ENCODE measurements around the gene BNIP3. TPM values are rescaled to one million over a fixed set of nuclear protein-coding genes. Genes with fewer than 3 reads are reported as not detected.

The BNIP3 gene
- 157 TPM for total RNA-seq
- long read RNA-seq, transcript BNIP3-201 (6 exons, 2,861 nt) = major isoform, 276 of 292 reads
- long read RNA-seq, partial matches to known transcripts = 13 of 292 reads
- long read RNA-seq, other reads (novel, unspliced or antisense) = 3 of 292 reads

- DNase-seq (ENCODE audit: missing footprints) (peak; percentile 96), ATAC-seq (peak; percentile 96)
- intact Hi-C loops (cut with DNase I) = loop anchor here (1.0 to 5.0 kb wide), 3 partner anchors 15 to 79 kb away; partner anchors contain the start of gene PPP2R2D
Measured at GRCh38 chr10:131981429-131982184, at the start of gene BNIP3. BNIP3 (minus strand) TSS chr10:131981923; CDS start chr10:131981806, 117 bp downstream.

DNA sequence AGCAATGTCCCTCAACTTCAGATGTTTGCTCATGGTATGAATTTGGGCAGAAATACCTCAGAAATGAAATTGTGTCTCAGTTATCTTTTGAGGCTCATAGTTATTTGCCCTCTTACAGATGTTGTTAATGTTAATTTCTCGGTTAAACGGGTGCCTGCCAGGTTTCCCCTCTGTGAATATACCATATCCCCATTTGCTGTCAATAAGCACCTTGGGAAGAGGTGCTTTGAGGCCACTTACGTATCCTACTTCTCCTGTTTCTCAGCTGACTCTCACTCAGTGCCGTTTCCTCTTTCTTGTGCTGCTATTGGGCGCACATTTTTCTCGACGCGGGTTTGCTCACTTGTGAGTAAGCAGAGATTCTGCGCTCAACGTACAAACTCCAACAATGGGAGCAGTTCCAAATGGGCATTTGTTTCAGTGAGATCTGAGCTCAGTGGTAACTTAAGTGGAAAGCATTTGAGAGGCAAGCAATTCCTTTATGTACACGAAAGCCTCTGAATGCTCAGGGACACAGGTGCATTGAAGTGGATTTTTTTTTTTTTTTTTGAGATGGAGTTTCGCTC is 49.3 kb upstream of the BNIP3 start:
- ATAC-seq (no peak), DNase-seq (ENCODE audit: missing footprints) (no peak)
- intact Hi-C loops (cut with DNase I) = no loop called here

- intact Hi-C loops (cut with DNase I) = no loop called here
- ATAC-seq = no peak
- no peak for DNase-seq (ENCODE audit: missing footprints)
Measured at GRCh38 chr10:132028706-132029105, 47.0 kb upstream of the BNIP3 start.

DNA sequence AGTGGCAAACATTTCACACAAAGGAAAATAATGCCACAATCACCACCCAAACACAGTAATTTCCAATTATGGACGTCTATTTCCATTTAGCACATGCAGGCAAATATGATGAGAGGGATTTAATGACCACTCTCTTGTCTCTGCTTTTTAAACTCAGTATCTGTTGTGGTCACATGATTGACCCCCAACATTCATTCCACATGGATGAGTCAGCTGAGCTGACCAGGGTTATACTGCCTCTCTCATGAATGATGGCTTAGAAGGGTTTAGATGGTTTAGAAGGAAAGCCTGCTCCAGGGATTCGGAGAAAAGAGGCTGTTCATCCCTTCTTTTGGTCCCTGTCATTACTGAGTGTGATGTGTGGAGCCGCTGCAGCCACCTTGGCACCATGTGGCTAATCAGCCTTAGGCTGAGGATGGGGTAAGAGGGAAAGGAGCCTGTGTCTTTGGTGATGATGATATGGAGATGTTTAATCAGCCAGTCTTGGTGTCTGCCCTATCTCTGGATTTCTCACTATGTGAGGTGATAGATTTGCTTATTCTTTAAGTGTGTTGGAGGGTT is 45.8 kb upstream of the BNIP3 start:
- intact Hi-C loops (cut with DNase I) = no loop called here
- ATAC-seq (no peak), DNase-seq (ENCODE audit: missing footprints) (no peak)

DNA sequence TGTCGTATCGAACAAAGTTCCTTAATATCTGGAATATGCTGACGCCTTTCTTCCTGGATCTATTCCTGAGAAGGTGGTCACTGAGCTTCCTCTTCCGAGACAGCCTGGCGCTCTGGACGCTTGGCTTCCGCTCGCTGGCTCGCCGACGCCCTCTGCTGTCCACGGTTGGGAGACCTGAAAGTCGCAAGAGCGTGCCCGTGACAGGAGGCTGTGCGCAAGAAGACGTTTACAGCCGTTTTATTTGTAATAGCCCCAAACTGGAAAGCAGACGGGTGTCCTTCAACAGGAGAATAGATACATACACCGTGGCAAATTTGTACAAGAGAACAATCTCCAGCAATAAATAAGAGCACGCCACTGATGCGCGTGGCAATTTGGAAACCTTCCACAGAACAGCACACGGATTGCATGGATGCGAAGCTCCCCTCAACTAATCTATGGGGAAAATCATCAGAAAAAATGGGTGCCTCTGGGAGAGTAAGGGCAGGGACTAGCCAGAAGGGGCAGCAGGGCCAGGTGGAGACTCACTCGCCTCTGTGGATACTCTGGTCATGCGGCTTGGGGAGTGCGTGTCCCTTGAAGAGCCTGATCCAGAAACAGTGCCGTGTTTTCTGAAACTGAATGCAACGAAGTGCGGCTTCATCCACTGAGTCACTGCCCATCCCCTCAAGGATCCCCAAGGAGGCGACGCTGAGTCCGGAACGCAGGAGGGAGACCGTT is 41.5 kb upstream of the BNIP3 start:
- DNase-seq (ENCODE audit: missing footprints) = peak; percentile 88
- ATAC-seq = peak; percentile 88
- intact Hi-C loops (cut with DNase I) = loop anchor here (1.0 to 5.0 kb wide), 2 partner anchors 41 to 138 kb away; partner anchors contain the start of gene BNIP3

- DNase-seq (ENCODE audit: missing footprints) = no peak
- ATAC-seq = no peak
- intact Hi-C loops (cut with DNase I) = loop anchor here (5.0 kb wide), 1 partner anchor 40 kb away; the partner anchor contains the start of gene BNIP3
Measured at GRCh38 chr10:132022241-132022640, 40.5 kb upstream of the BNIP3 start.

- no peak for DNase-seq (ENCODE audit: missing footprints)
- ATAC-seq = peak; percentile 17
- intact Hi-C loops (cut with DNase I) = loop anchor here (5.0 kb wide), 1 partner anchor 39 kb away; the partner anchor contains the start of gene BNIP3
Measured at GRCh38 chr10:132021504-132022143, 39.9 kb upstream of the BNIP3 start.

GRCh38 chr10:132021046-132021445 is 39.3 kb upstream of the BNIP3 start:
- no peak for DNase-seq (ENCODE audit: missing footprints)
- ATAC-seq = no peak
- intact Hi-C loops (cut with DNase I) = loop anchor here (5.0 kb wide), 1 partner anchor 39 kb away; the partner anchor contains the start of gene BNIP3

DNA sequence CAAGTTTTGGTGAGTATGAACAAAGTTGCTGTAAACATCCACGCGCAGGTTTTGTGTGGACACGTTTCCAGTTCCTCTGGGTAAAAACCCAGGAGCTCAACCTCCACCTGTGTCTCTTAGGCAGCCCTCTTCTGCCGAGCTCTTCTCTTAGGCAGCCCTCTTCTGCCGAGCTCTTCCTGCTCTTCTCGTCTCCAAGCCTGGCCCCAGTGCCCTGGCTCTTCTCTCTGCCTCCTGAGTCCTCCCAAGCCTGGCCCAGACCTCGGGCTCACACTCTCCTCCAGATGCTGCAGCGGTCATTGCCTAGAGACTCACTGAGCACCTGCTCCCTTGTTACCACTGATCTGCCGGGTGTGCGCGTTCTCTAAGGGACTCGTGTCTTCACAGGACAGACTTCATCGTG is 38.7 kb upstream of the BNIP3 start:
- intact Hi-C loops (cut with DNase I) = loop anchor here (5.0 kb wide), 1 partner anchor 38 kb away; the partner anchor contains the start of gene BNIP3
- ATAC-seq (no peak), DNase-seq (ENCODE audit: missing footprints) (no peak)

DNA sequence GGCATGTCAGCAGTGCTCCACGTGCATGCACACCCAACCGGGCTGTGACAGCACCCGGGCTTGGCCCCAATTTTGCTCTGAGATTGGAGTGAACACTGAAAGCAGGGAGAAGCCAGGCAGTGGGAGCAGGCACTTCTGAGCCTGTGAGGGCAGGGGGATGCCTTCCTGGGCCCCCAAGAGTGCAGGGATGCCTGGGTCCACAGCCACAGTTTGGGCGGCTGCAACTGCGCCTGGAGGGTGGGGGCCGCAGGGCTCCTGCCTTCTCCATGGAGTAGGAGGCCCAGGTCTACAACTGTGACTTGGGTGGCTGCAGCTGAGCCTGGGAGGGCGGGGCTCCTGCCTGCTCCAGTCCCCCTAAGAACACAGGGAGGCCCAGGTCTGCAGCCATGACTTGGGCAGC is 37.6 kb upstream of the BNIP3 start:
- no peak for ATAC-seq
- no peak for DNase-seq (ENCODE audit: missing footprints)
- intact Hi-C loops (cut with DNase I) = no loop called here

GRCh38 chr10:132018446-132018845 is 36.7 kb upstream of the BNIP3 start:
- intact Hi-C loops (cut with DNase I) = no loop called here
- no peak for ATAC-seq
- DNase-seq (ENCODE audit: missing footprints) = no peak

DNA sequence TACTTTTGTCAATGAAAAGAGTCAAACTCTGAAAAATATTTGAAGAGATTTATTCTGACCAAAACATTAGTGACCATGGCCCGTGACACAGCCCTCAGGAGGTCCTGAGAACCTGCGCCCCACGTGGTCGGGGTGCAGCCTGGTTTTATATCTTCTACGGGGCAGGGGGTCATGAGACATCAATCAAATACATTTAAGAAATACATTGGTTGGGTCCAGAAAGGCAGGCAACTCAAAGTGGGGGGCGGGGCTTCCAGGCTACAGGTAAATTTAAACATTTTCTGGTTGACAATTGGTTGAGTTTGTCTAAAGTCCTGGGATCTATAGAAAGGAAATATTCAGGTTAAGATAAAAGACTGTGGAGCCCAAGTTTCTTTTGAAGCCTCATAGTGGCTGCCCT is 34.8 kb upstream of the BNIP3 start:
- ATAC-seq (no peak), DNase-seq (ENCODE audit: missing footprints) (no peak)
- intact Hi-C loops (cut with DNase I) = no loop called here

- intact Hi-C loops (cut with DNase I) = loop anchor here (2.0 kb wide), 1 partner anchor 15 kb away; no protein-coding TSS in a partner anchor
- no peak for DNase-seq (ENCODE audit: missing footprints)
- no peak for ATAC-seq
Measured at GRCh38 chr10:132011445-132011844, 29.7 kb upstream of the BNIP3 start.

DNA sequence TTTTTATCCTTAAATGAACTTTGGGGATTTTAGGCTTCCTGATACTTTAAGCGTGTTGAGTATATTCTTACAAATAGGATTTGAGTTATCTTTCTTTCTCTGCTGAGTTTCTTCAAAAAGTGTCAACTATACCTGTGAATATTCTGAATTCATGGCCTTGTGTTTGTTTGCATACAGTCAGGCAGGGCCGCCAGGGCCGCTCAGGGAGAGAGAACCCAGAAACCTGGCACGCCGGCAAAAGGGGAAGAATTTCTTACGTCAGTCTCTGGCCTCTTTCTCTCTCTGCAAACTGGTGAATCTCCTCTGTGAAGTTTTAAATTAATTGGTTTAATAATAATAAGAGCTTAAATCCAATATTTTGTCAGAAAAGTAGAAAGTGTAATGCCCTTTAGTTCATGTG is 29.3 kb upstream of the BNIP3 start:
- intact Hi-C loops (cut with DNase I) = loop anchor here (2.0 kb wide), 1 partner anchor 14 kb away; no protein-coding TSS in a partner anchor
- ATAC-seq = peak; percentile 35
- DNase-seq (ENCODE audit: missing footprints) = no peak

- peak; percentile 50 for ATAC-seq
Measured at GRCh38 chr10:132010483-132010882, 28.8 kb upstream of the BNIP3 start.

DNA sequence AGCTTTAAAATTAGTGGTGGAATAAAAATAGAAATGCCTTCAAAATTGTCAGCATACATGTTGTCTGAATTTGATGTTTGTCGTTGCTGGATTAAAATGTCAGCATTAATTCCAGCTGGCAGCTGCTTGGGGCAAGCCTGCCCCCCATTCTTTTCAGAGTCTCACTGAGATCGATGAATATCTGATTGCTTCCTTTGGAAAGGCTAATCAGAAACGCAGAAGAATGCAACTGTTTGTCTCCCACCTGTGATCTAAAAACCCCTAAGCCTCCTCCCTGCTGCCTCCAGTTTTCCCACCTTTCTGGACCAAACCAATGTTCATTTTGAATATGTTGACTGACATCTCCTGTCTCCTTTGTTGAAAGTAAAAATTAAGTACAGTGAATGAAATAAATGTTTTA is 27.9 kb upstream of the BNIP3 start:
- DNase-seq (ENCODE audit: missing footprints) (no peak), ATAC-seq (no peak)

More at GRCh38 chr10:132010483-132010882, 28.8 kb upstream of the BNIP3 start:
- intact Hi-C loops (cut with DNase I) = loop anchor here (2.0 kb wide), 1 partner anchor 14 kb away; no protein-coding TSS in a partner anchor
- DNase-seq (ENCODE audit: missing footprints) = no peak

DNA sequence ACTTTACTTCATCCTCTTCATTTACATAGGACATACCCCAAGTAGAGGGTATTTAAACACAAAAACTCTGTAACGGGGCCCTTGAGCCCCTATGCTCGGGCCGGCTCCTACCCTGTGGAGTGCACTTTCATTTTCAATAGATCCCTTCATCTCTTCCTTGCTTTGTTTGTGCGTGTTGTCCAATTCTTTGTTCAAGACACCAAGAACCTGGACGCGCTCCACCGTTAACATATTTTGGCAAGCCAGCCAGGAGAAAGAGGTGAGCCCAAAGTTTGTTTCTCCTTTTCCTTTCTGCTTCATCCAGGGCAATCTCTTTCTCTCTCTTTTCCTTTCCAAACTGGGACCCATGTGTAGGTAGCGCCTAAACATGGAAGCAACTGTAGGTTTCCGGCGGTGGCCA is 26.0 kb upstream of the BNIP3 start:
- no peak for ATAC-seq
- intact Hi-C loops (cut with DNase I) = no loop called here
- no peak for DNase-seq (ENCODE audit: missing footprints)

More for the DNA sequence above, 27.9 kb upstream of the BNIP3 start:
- intact Hi-C loops (cut with DNase I) = no loop called here

GRCh38 chr10:132006966-132007365 is 25.2 kb upstream of the BNIP3 start:
- no peak for ATAC-seq
- DNase-seq (ENCODE audit: missing footprints) = no peak
- intact Hi-C loops (cut with DNase I) = no loop called here

Measured in Right ventricle myocardium inferior (tissue), 1 donor.